Gastroesophageal sphincter (tissue), 4 donors: ENCODE results near the gene FHL3. TPM values are rescaled to one million over a fixed set of nuclear protein-coding genes. Genes with fewer than 3 reads are reported as not detected.
A peak's percentile ranks its signal among the peaks of the same experiment; 100 is the strongest.
"Not testable (repeated sequence)": the region's sequence is repeated elsewhere in the genome, so short reads cannot be mapped to it uniquely, and the experiment has no call there.

Experiments
- ATAC-seq: fragments of 150-250 bp; one replicate; pipeline ENCODE4 v1.9.1; 2016; ENCODE audit warnings: mild to moderate bottlenecking, moderate library complexity
- H3K27ac ChIP-seq, 4 donors: fragments of 200-600 bp; sonication (generic) in 3 of 4; 1 replicate in 3 of 4; 2 replicates in 1 of 4; pipeline ENCODE4 v1.5.1; 2016 to 2019
- H3K27me3 ChIP-seq: fragments of 200-600 bp; sonication (generic); one replicate; pipeline ENCODE4 v1.5.1; 2019
- H3K36me3 ChIP-seq, 2 donors: fragments of 200-600 bp; sonication (generic); one replicate each; pipeline ENCODE4 v1.5.1; 2019; ENCODE audit warnings: control low read depth in 1 of 2
- H3K4me1 ChIP-seq, 3 donors: fragments of 200-600 bp; sonication (generic); 1 replicate in 2 of 3; 2 replicates in 1 of 3; pipeline ENCODE4 v1.5.1; 2016 to 2019; ENCODE audit warnings: control low read depth in 2 of 3
- H3K4me3 ChIP-seq, 2 donors: fragments of 200-600 bp; sonication (generic); one replicate each; pipeline ENCODE4 v1.5.1; 2019; ENCODE audit warnings: mild to moderate bottlenecking in 1 of 2, moderate library complexity in 1 of 2
- H3K9me3 ChIP-seq, 3 donors: fragments of 200-600 bp; sonication (generic); one replicate each; pipeline ENCODE4 v1.5.1; 2017 to 2019; ENCODE audit warnings: control low read depth in 2 of 3
- CTCF ChIP-seq, 4 experiments: fragments of 200-600 bp in 2 of 4; fragments of 450-650 bp in 2 of 4; sonication (generic) in 1 of 4; IDR thresholded peaks; one replicate each; pipeline ENCODE4 v1.5.1; 2017 to 2019; ENCODE audit warnings: antibody characterized with exemption in 4 of 4, mild to moderate bottlenecking in 2 of 4, moderate library complexity in 2 of 4
- EP300 ChIP-seq: sonication (generic); formaldehyde crosslinking; IDR thresholded peaks from one replicate; pipeline ENCODE4 v1.6.1; 2017; ENCODE audit warnings: antibody characterized with exemption, mild to moderate bottlenecking
- POLR2A ChIP-seq, 2 donors: fragments of 450-650 bp; IDR thresholded peaks; one replicate each; pipeline ENCODE4 v1.6.1; 2017; ENCODE audit warnings: antibody characterized with exemption in 2 of 2, mild to moderate bottlenecking in 2 of 2, moderate library complexity in 1 of 2
- POLR2AphosphoS5 ChIP-seq: sonication (generic); formaldehyde crosslinking; IDR thresholded peaks from one replicate; pipeline ENCODE4 v1.6.1; 2017; ENCODE audit warnings: antibody characterized with exemption
- WGBS, 2 donors: methylation state at CpG; one replicate each; pipeline ENCODE4 v1.1.5; 2018; ENCODE audit warnings: low coverage in 1 of 2; 5-methylcytosine and 5-hydroxymethylcytosine counted together
- total RNA-seq, 4 donors: library from RNA; depleted of rRNA; stranded (reverse); fragments of >200 nt; gene quantifications; one replicate each; pipeline ENCODE4 v1.1.0, GENCODE V29; 2016

Gene FHL3
- total RNA-seq, 4 donors from 2014 or later: 25.8 to 58.4 (median 30.6) TPM

GRCh38 chr1:38039331-38040088, 34.2 kb upstream of the FHL3 start:
- WGBS, 2 donors: 72 to 84% methylated on average over 3 to 6 of the region's 17 CpGs
- ATAC-seq: no peak
- H3K27ac ChIP-seq: no peak overlapping the region
- TF ChIP-seq POLR2AphosphoS5: no peak
- no peak for TF ChIP-seq EP300
- no peak for TF ChIP-seq CTCF (IDR thresholded peaks at IDR 0.05)
- no peak for TF ChIP-seq POLR2A (IDR thresholded peaks at IDR 0.05)
- peaks cover 72% of the 10 kb centered on the region for H3K27me3 ChIP-seq
- H3K9me3 ChIP-seq: no peaks in the 10 kb centered on the region
- H3K4me1 ChIP-seq: peaks cover 0 to 7% (median 4%) of the 10 kb centered on the region in 3 donors
- no peaks in the 10 kb centered on the region for H3K36me3 ChIP-seq
- no peak overlapping the region for H3K4me3 ChIP-seq

GRCh38 chr1:38038861-38039260, 33.5 kb upstream of the FHL3 start:
- no peaks in the 10 kb centered on the region for H3K9me3 ChIP-seq
- H3K27ac ChIP-seq: no peak overlapping the region
- peaks cover 0 to under 1% (median 0%) of the 10 kb centered on the region in 3 donors for H3K4me1 ChIP-seq
- ATAC-seq: no peak
- H3K4me3 ChIP-seq: no peak overlapping the region
- no peak for TF ChIP-seq EP300
- TF ChIP-seq CTCF (IDR thresholded peaks at IDR 0.05): no peak
- no peak for TF ChIP-seq POLR2A (IDR thresholded peaks at IDR 0.05)
- no peak for TF ChIP-seq POLR2AphosphoS5
- H3K36me3 ChIP-seq: no peaks in the 10 kb centered on the region
- WGBS, 2 donors: 40 to 79% methylated on average over 2 to 9 of the region's 10 CpGs
- H3K27me3 ChIP-seq: peaks cover 65% of the 10 kb centered on the region

GRCh38 chr1:38037221-38037939, 32.1 kb upstream of the FHL3 start:
- 39 to 79% methylated on average over 3 to 5 of the region's 5 CpGs for WGBS, 2 donors
- peak in 1 of 4 experiments; percentile 11 for TF ChIP-seq CTCF (IDR thresholded peaks at IDR 0.05)
- no peak for TF ChIP-seq POLR2A (IDR thresholded peaks at IDR 0.05)
- TF ChIP-seq POLR2AphosphoS5: no peak
- TF ChIP-seq EP300: no peak
- Histone ChIP-seq H3K4me3 (no peak overlapping the region), H3K36me3 (no peaks in the 10 kb centered on the region), H3K27ac (no peak overlapping the region), H3K4me1 (no peaks in the 10 kb centered on the region), H3K9me3 (no peaks in the 10 kb centered on the region), H3K27me3 (peaks cover 55% of the 10 kb centered on the region)
- no peak for ATAC-seq

- no peak for TF ChIP-seq POLR2A (IDR thresholded peaks at IDR 0.05)
- no peak for TF ChIP-seq EP300
- TF ChIP-seq POLR2AphosphoS5: no peak
- TF ChIP-seq CTCF (IDR thresholded peaks at IDR 0.05): no peak
- H3K9me3 ChIP-seq: no peaks in the 10 kb centered on the region
- no peak overlapping the region for H3K4me3 ChIP-seq
- 83 to 100% methylated on average over 1 to 2 of the region's 13 CpGs for WGBS, 2 donors
- ATAC-seq: no peak
- peaks cover 3 to 12% (median 8%) of the 10 kb centered on the region in 3 donors for H3K4me1 ChIP-seq
- no peaks in the 10 kb centered on the region for H3K36me3 ChIP-seq
- H3K27ac ChIP-seq: no peak overlapping the region
- peaks cover 30% of the 10 kb centered on the region for H3K27me3 ChIP-seq
Measured at GRCh38 chr1:38034871-38035270, 29.6 kb upstream of the FHL3 start.

- ATAC-seq, H3K4me3 ChIP-seq, H3K9me3 ChIP-seq, H3K36me3 ChIP-seq, H3K27ac ChIP-seq: not testable (repeated sequence)
- peaks cover 3 to 29% (median 18%) of the 10 kb centered on the region in 3 donors for H3K4me1 ChIP-seq
- 100% methylated on average over 1 to 2 of the region's 2 CpGs for WGBS, 2 donors
- peaks cover 11% of the 10 kb centered on the region for H3K27me3 ChIP-seq
Measured at GRCh38 chr1:38032992-38033391, 27.7 kb upstream of the FHL3 start.
